ENCODE results near the gene RXFP2. TPM values are rescaled to one million over a fixed set of nuclear protein-coding genes. Genes with fewer than 3 reads are reported as not detected.

The RXFP2 gene
- total and polyA plus RNA-seq, 9 of the 15 experiments (the other 6 are each of a cell fraction or from before 2014, with no cell fraction given): not detected

- TF ChIP-seq ZMIZ1 (IDR thresholded peaks at IDR 0.05; ENCODE audit: low read depth in 2 of 2, low read length in 2 of 2): no peak
- TF ChIP-seq PTBP1 (IDR thresholded peaks at IDR 0.05; ENCODE audit: low read depth, low read length): no peak
- no peak for TF ChIP-seq ARID2 (IDR thresholded peaks at IDR 0.05)
- no peak for TF ChIP-seq ZNF778 (CRISPR knock-in tag; IDR thresholded peaks at IDR 0.05)
- TF ChIP-seq GATAD2A (IDR thresholded peaks at IDR 0.05): no peak
- TF ChIP-seq ZBTB17 (CRISPR knock-in tag; IDR thresholded peaks at IDR 0.05): no peak
- TF ChIP-seq MAFK (IDR thresholded peaks at IDR 0.05; ENCODE audit: low read length): no peak
- no peak for TF ChIP-seq FOXA3 (CRISPR knock-in tag; conservative IDR thresholded peaks at IDR 0.05 in 1 of 2, IDR thresholded peaks at IDR 0.05 in 1 of 2)
Measured at GRCh38 chr13:31790992-31791391, 51.7 kb downstream of the RXFP2 start (continued).

- FAIRE-seq: no peak
- ATAC-seq: no peak
- Histone ChIP-seq H3K4me1 (replicated peaks in 1 of 2; ENCODE audit: control insufficient read depth in 2 of 2, insufficient read depth in 2 of 2, low read length in 2 of 2) (no peaks in the 10 kb centered on the region), H2AFZ (ENCODE audit: low read depth, low read length) (no peak overlapping the region), H3K4me3 (no peak overlapping the region), H3K27me3 (ENCODE audit: control insufficient read depth in 2 of 2, insufficient read depth in 2 of 2, low read length in 2 of 2) (no peaks in the 10 kb centered on the region), H3K9me1 (ENCODE audit: control insufficient read depth, insufficient read depth, low read length) (no peaks in the 10 kb centered on the region), H3K9me3 (replicated peaks; ENCODE audit: control insufficient read depth, insufficient read depth, low read depth, low read length) (no peaks in the 10 kb centered on the region), H3K36me3 (ENCODE audit: control insufficient read depth, insufficient read depth, low read length) (no peaks in the 10 kb centered on the region), H3K9ac (ENCODE audit: insufficient read depth in 1 of 2, low read depth in 2 of 2, low read length in 2 of 2) (no peak overlapping the region), H3K4me2 (ENCODE audit: insufficient read depth, low read length) (no peak overlapping the region), H4K20me1 (replicated peaks; ENCODE audit: control insufficient read depth, insufficient read depth, low read length) (no peaks in the 10 kb centered on the region), H3K27ac (ENCODE audit: extremely low read depth, low read depth, low read length) (no peak overlapping the region), H3K79me2 (ENCODE audit: control insufficient read depth, insufficient read depth, low read length) (no peaks in the 10 kb centered on the region)
- in situ Hi-C loops (cut with MboI) (no loop called here), intact Hi-C loops (cut with micrococcal nuclease) (no loop called here)
- BruUV-seq (replicated peaks): no TSS peak
- no peak for DNase-seq (ENCODE audit: extremely low read depth in 1 of 4, low spot score in 3 of 4)
- no peak for TF ChIP-seq IRF2 (CRISPR knock-in tag; IDR thresholded peaks at IDR 0.05)
- CTCF ChIA-PET (ENCODE audit: low intra/inter-chr PET ratio): no interaction called here
- POLR2A ChIA-PET: no interaction called here
Measured at GRCh38 chr13:31793246-31793645, 53.9 kb downstream of the RXFP2 start.

Measured in K562 (cell line).